ENCODE data around the gene LMO1.

The LMO1 gene

DNA sequence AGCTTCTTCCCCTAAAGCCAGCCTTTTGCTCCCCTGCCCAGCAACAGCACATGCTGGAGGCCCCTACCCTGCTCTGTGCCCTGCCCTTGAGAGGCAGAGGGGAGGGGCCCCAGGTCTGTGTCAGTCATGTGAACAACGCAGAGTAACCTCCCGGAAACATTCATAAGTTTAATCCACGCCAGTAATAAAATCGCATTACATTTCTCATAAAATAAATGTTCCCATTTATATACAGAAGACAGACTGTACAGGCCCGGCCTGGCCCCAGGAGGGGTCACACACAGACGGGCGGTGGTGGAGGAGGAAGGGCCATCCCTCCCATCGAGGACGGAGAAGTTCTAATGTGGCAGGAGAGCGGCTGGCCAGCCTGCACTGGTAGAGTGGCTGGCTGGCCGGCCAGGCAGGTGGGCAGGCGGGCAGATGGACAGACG lies 39.5 kb downstream of the LMO1 start:
- no peak overlapping the region for H3K27ac ChIP-seq
- no peak for TF ChIP-seq CTCF (conservative IDR thresholded peaks at IDR 0.05)

- no peak for TF ChIP-seq CTCF (conservative IDR thresholded peaks at IDR 0.05)
- H3K27ac ChIP-seq, result no peak overlapping the region
Measured at GRCh38 chr11:8223513-8223900, 40.2 kb downstream of the LMO1 start.

- TF ChIP-seq CTCF (conservative IDR thresholded peaks at IDR 0.05), result no peak
- no peak overlapping the region for H3K27ac ChIP-seq
Measured at GRCh38 chr11:8222820-8223512, 40.7 kb downstream of the LMO1 start.

GRCh38 chr11:8221917-8222495 lies 41.7 kb downstream of the LMO1 start:
- H3K27ac ChIP-seq, result no peak overlapping the region
- no peak for TF ChIP-seq CTCF (conservative IDR thresholded peaks at IDR 0.05)

- H3K27ac ChIP-seq, result no peak overlapping the region
- TF ChIP-seq CTCF (conservative IDR thresholded peaks at IDR 0.05), result no peak
Measured at GRCh38 chr11:8221046-8221723, 42.5 kb downstream of the LMO1 start.

- no peak overlapping the region for H3K27ac ChIP-seq
- TF ChIP-seq CTCF (conservative IDR thresholded peaks at IDR 0.05), result no peak
Measured at GRCh38 chr11:8220261-8221045, 43.2 kb downstream of the LMO1 start.

Measured in VCaP (cell line).